GM23248 (cell line): Measurements from ENCODE around the gene PCDHGC4.

ENCODE experiments used
- EZH2 ChIP-seq: fragments of 200-600 bp; sonication (generic); IDR thresholded peaks from 2 replicates; pipeline ENCODE4 v1.6.1; 2018; ENCODE audit warnings: antibody characterized with exemption, mild to moderate bottlenecking; ENCODE audit not compliant: insufficient read depth, poor library complexity, severe bottlenecking
- EZH2phosphoT487 ChIP-seq: fragments of 200-600 bp; sonication (generic); IDR thresholded peaks from 2 replicates; pipeline ENCODE4 v1.6.1; 2018; ENCODE audit warnings: antibody characterized with exemption, moderate library complexity, mild to moderate bottlenecking, low read depth; ENCODE audit not compliant: insufficient read depth

DNA sequence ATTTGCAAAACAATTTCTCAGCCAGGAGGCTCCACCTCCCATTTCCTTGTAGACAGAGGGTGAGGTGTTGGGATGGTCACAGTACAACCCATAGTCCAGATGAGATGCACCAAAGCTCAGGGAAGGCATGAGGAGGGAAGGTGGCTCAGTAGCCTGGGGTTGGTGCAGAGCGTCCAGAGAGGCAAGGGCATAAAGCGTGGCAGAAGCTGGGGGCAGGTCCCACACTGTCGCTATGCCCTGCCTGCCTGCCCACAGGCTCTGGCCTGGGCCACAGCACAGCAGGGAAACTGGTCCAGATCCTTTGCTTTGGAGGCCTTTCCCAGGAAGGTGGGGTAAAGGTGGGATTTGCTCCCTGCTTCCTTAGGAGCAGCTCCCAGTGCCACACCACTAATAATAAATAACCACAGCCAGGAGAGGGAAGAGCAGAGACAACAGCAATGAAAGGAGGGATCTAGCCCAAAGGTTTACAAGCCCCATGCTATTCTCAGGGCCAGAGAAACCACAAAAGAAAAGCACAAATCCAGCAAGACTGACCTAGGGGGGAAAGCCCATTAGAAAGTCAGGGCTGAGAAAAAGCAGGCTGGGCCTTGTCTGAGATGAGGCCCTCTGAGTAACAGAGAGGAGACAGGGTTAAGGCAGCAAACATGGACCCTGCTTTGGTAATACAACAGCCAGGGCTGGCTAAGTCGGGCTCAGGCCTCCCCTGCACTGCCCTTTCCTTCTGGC, 31.3 kb downstream of the PCDHGC4 start:
- TF ChIP-seq EZH2phosphoT487 (no peak), EZH2 (no peak)
